Loucy (cell line): ENCODE data around the gene CCDC182.

Experiments used
- EZH2phosphoT487 ChIP-seq: fragments of 200-600 bp; IDR thresholded peaks from 2 replicates; pipeline ENCODE4 v1.6.1; 2018; ENCODE audit warnings: antibody characterized with exemption, mild to moderate bottlenecking, moderate library complexity, borderline replicate concordance
- TF ChIP-seq, protein P1 (sequence below): fragments of 200-600 bp; sonication (generic); conservative IDR thresholded peaks from 2 replicates; pipeline ENCODE4 v1.5.1; 2014; ENCODE audit warnings: mild to moderate bottlenecking, antibody characterized with exemption, low read length

GRCh38 chr17:57720386-57721035, 24.6 kb downstream of the CCDC182 start:
- no peak for TF ChIP-seq EZH2phosphoT487
- TF ChIP-seq, protein P1, sequence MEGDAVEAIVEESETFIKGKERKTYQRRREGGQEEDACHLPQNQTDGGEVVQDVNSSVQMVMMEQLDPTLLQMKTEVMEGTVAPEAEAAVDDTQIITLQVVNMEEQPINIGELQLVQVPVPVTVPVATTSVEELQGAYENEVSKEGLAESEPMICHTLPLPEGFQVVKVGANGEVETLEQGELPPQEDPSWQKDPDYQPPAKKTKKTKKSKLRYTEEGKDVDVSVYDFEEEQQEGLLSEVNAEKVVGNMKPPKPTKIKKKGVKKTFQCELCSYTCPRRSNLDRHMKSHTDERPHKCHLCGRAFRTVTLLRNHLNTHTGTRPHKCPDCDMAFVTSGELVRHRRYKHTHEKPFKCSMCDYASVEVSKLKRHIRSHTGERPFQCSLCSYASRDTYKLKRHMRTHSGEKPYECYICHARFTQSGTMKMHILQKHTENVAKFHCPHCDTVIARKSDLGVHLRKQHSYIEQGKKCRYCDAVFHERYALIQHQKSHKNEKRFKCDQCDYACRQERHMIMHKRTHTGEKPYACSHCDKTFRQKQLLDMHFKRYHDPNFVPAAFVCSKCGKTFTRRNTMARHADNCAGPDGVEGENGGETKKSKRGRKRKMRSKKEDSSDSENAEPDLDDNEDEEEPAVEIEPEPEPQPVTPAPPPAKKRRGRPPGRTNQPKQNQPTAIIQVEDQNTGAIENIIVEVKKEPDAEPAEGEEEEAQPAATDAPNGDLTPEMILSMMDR: no peak
